Progenitor cell of endocrine pancreas (in vitro differentiated cells): ENCODE results near the gene PSMG4. TPM values are rescaled to one million over a fixed set of nuclear protein-coding genes. Genes with fewer than 3 reads are reported as not detected.

Experiments used
- DNase-seq: peaks from one replicate; pipeline ENCODE4 v3.0.0; 2021; ENCODE audit warnings: low spot score; ENCODE audit not compliant: unreplicated experiment
- H3K27ac Mint-ChIP-seq: 2 replicates; pipeline ENCODE4 v1.8.0; 2021; ENCODE audit warnings: mild to moderate bottlenecking, moderate library complexity, mixed read lengths
- H3K27me3 Mint-ChIP-seq: 2 replicates; pipeline ENCODE4 v1.8.0; 2021; ENCODE audit warnings: mixed read lengths
- H3K36me3 Mint-ChIP-seq: 2 replicates; pipeline ENCODE4 v1.8.0; 2022; ENCODE audit warnings: mixed read lengths; ENCODE audit not compliant: insufficient read depth
- H3K4me1 Mint-ChIP-seq: 2 replicates; pipeline ENCODE4 v1.8.0; 2021; ENCODE audit warnings: low read depth, mixed read lengths
- H3K4me3 Mint-ChIP-seq: 2 replicates; pipeline ENCODE4 v1.8.0; 2021; ENCODE audit warnings: low read depth, mild to moderate bottlenecking, moderate library complexity, mixed read lengths
- H3K9me3 Mint-ChIP-seq: 2 replicates; pipeline ENCODE4 v1.8.0; 2021; ENCODE audit warnings: low read depth, mixed read lengths
- total RNA-seq: library from RNA; stranded (reverse); gene quantifications from 2 replicates; pipeline ENCODE4 v1.2.1, GENCODE V29; 2021
- TF ChIP-seq, protein P1 (sequence below): fragments of 200-600 bp; sonication (generic); IDR thresholded peaks from one replicate; pipeline ENCODE4 v1.5.0; 2021; ENCODE audit warnings: antibody characterized with exemption, mild to moderate bottlenecking; ENCODE audit not compliant: unreplicated experiment

PSMG4 gene
- total RNA-seq, 1 donor from 2014 or later = 17.7 TPM

GRCh38 chr6:3213334-3213695 is 45.4 kb upstream of the PSMG4 start:
- TF ChIP-seq, protein P1, sequence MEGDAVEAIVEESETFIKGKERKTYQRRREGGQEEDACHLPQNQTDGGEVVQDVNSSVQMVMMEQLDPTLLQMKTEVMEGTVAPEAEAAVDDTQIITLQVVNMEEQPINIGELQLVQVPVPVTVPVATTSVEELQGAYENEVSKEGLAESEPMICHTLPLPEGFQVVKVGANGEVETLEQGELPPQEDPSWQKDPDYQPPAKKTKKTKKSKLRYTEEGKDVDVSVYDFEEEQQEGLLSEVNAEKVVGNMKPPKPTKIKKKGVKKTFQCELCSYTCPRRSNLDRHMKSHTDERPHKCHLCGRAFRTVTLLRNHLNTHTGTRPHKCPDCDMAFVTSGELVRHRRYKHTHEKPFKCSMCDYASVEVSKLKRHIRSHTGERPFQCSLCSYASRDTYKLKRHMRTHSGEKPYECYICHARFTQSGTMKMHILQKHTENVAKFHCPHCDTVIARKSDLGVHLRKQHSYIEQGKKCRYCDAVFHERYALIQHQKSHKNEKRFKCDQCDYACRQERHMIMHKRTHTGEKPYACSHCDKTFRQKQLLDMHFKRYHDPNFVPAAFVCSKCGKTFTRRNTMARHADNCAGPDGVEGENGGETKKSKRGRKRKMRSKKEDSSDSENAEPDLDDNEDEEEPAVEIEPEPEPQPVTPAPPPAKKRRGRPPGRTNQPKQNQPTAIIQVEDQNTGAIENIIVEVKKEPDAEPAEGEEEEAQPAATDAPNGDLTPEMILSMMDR = no peak
- H3K36me3 Mint-ChIP-seq = no peaks in the 10 kb centered on the region
- no peaks in the 10 kb centered on the region for H3K9me3 Mint-ChIP-seq
- H3K27me3 Mint-ChIP-seq = peaks cover 19% of the 10 kb centered on the region
- no peak overlapping the region for H3K27ac Mint-ChIP-seq
- H3K4me3 Mint-ChIP-seq = no peak overlapping the region
- peaks cover 9% of the 10 kb centered on the region for H3K4me1 Mint-ChIP-seq
- DNase-seq = no peak

- no peak overlapping the region for H3K4me3 Mint-ChIP-seq
- TF ChIP-seq, protein P1 = no peak
- no peak for DNase-seq
- peaks cover 14% of the 10 kb centered on the region for H3K27me3 Mint-ChIP-seq
- no peaks in the 10 kb centered on the region for H3K36me3 Mint-ChIP-seq
- no peak overlapping the region for H3K27ac Mint-ChIP-seq
- no peaks in the 10 kb centered on the region for H3K9me3 Mint-ChIP-seq
- no peaks in the 10 kb centered on the region for H3K4me1 Mint-ChIP-seq
Observed at GRCh38 chr6:3214898-3215297, 43.8 kb upstream of the PSMG4 start.

GRCh38 chr6:3217286-3217685 is 41.5 kb upstream of the PSMG4 start:
- peaks cover 12% of the 10 kb centered on the region for H3K27me3 Mint-ChIP-seq
- TF ChIP-seq, protein P1 = no peak
- no peaks in the 10 kb centered on the region for H3K36me3 Mint-ChIP-seq
- H3K27ac Mint-ChIP-seq = no peak overlapping the region
- no peak overlapping the region for H3K4me3 Mint-ChIP-seq
- H3K4me1 Mint-ChIP-seq = no peaks in the 10 kb centered on the region
- no peak for DNase-seq
- no peaks in the 10 kb centered on the region for H3K9me3 Mint-ChIP-seq

DNA sequence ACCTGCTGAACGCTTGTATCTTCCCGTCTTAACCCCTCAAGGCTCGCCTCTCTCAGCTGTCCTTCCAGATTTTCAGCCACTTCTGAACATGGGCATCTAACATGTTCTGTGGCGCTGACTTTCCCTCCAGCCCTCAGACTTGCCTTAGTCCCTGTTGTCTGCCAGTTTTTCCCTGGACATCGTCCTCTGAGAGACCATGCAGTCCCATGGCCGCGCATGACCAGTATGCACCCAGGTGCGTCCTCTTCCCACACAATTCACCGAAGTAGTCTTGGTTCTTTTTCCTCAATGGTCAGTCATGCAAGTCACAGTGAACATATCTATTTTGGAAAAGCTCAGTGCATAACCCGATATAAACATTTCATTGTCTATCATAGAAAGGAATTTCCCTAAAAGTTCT is 40.5 kb upstream of the PSMG4 start:
- Mint-ChIP-seq H3K4me1 (no peaks in the 10 kb centered on the region), H3K9me3 (no peaks in the 10 kb centered on the region), H3K36me3 (no peaks in the 10 kb centered on the region), H3K27me3 (peaks cover 7% of the 10 kb centered on the region), H3K4me3 (no peak overlapping the region), H3K27ac (no peak overlapping the region)
- TF ChIP-seq, protein P1 = no peak
- DNase-seq = no peak

DNA sequence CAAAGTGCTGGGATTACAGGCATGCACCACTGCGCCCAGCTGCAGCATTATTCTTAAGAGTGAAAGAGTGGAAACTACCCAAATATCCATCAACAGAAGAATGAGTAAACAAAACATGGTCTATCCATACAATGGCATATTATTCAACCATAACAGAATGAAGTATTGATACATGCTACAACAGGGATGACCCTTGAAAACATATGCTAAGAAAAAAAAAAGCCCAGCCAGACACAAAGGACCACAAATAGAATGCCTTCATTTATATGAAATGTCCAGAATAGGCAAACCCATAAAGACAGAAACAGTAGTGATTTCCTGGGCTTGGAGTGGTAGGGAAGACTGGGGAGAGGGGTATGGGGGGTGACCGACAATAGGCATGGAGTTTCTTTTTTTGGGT is 38.4 kb upstream of the PSMG4 start:
- Mint-ChIP-seq H3K4me3 (no peak overlapping the region), H3K27ac (no peak overlapping the region), H3K4me1 (peaks cover 6% of the 10 kb centered on the region), H3K36me3 (peaks cover 10% of the 10 kb centered on the region), H3K27me3 (peaks cover 7% of the 10 kb centered on the region), H3K9me3 (no peaks in the 10 kb centered on the region)
- TF ChIP-seq, protein P1 = no peak
- no peak for DNase-seq
